HG03342 (cell line): ENCODE data around the gene RIMKLB.
A peak's percentile ranks its signal among the peaks of the same experiment; 100 is the strongest.
"Not testable (repeated sequence)": the region's sequence is repeated elsewhere in the genome, so short reads cannot be mapped to it uniquely, and the experiment has no call there.

Experiments
- ATAC-seq: cut with Tn5 transposase; IDR thresholded peaks from one replicate; pipeline ENCODE4 v1.9.1; 2021; ENCODE audit warnings: mild to moderate bottlenecking, moderate library complexity; ENCODE audit not compliant: unreplicated experiment

RIMKLB gene

DNA sequence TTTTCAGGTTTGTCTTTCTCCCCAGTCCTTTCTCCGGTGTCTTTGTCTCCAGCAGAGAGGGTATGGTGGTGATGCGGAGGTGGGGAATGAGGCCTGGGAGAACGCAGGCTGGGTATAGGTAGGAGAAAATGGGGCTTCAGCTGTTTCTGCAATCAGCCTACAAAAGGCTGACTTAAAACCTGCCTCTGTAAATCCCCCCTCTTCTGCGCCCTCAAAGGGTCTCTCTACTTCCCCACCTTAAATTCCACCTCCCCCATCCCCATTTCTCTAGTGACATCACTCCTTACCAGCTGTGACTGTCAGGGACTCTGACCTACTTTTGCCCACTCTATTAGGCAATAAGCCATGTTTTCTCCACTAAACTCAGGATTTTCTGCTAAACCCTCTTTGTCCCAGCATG lies 8.1 kb upstream of the RIMKLB start:
- ATAC-seq: no peak

DNA sequence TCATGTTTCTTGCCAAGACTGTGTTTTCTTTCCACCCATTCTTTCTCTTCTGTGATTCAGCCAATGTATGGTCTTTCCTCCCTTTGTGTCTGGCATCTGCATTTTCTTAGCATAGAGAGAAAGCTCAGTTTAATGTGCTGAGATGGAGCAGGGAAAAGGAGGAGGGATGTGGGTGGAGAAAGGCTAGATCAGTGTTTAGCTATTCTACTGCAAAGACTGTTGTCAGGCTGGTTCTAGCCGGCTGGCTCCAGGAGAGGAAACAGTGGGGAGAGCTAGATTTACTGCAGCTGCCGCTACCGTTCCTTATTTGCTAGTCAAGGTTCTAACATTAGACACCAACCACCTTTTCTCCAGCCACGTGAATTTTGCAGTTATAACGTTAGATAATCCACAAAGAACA lies 5.2 kb upstream of the RIMKLB start:
- ATAC-seq: no peak

DNA sequence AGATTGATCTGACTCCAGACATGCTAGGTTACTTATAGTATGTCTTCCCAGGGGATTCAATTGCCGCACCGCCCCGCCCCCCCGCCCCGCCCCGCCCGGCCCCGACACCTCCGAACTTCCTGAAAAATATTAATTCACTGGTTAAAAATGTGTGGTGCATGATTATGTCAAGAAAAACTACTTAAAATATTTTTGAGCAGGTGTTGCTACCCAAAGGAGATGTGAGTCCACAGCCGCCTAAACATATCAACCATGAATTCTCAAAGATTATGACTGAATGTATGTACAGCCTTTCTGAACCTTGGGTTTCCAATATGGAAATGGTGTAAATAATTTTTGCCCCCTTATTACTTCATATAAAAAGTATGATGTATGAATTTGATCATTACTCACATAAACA lies 2.7 kb upstream of the RIMKLB start:
- no peak for ATAC-seq

DNA sequence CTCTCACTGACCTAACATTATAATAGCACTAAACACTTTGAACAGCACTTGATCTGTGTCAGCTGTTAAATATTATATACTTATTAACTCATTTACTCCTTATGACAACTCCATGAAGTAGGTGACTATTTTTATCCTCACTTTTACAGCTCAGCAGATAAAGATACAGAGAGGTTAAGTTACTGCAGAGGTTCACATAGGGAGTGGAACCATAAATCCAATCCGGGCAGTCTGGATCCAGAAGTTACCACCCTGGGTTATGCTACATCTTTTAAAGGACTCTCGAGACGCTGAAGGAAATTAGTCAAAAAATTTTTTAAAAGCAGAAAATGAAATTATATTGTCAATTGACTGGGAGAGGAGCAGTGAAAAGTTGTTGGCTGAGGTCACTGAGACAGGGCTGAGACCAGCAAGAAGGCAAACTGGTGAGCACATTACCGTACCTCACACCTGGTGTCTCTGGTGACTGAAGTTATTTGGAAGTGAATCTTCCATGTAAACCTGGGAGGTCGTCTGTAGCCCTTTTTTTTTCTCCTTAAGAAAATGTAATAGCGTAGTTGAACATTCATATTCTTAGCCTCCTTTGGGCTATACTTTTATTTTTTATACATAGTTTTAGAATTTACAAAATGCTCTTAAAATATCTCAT lies 1.2 kb upstream of the RIMKLB start:
- ATAC-seq: no peak

DNA sequence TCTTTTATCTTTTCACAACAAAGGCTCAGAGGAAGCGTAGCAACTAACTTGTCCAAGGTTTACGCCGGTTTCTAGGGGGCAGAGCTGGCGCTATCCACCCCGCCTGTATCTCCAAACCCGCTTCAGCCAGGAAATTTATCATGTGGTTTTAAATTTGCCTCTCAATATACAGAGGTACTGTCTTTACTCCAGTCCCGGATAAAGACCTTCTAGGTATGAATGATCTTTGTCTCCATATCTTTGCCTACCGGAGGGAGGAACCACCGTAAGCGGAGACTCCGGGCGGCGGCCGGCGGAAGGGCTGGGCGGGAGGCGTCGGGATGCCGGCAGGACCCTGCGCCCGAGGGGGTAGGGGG lies 693 bp upstream of the RIMKLB start:
- ATAC-seq: peak; percentile 15

DNA sequence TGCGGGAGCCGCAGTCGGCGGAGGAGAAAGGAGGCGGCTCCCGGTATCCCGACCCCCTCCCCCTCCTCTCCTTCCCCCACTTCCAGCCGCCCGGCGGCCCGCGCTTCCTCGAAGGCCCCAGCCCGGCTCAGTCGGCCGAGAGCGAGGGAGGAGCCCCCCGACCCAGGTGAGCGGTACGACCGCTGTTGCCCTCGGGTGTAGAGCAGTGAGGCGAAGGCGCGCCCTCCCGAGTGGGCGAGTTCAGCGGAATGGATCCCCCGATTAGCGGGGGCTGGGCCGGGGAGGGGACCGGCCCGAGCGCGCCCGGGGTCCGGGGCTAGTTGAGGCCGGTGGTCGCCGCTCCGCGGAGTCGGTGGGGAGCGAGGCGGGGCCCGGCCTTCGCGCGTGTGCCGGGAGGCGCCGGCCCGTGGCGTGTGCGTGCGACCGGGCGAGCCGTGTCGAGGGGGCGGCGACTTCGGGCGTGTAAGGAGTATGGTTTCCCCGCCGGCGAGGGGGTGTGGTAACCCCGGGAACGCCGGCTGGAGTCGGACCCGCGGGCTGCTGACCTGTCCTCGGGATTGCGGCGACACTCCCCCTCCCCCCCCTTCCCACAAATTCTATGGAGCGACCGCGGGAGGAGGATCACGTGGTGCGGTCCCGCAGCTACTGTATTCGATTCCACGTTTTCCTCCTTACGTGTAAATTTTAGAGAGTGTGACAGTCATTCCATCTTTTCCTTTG lies 501 bp downstream of the RIMKLB start:
- ATAC-seq: peak; percentile 29

DNA sequence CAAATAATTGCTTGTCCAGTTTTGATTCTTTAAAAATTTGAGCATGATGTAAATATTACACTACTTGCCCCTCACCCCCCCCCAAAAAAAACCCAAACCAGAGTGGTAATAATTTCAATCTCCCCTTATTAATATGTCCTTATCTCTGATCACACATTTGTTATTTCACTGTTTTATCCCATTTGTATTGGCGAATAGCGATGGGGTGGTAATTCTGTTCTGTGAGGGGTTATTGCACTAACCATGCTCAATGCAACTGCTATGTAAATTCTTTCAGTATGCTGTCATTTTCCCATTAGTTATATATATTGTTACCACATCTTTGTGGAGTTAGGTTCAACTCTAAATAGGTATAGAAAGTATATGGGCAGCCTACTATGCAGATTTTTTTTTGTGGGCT lies 1.1 kb downstream of the RIMKLB start:
- ATAC-seq: no peak

DNA sequence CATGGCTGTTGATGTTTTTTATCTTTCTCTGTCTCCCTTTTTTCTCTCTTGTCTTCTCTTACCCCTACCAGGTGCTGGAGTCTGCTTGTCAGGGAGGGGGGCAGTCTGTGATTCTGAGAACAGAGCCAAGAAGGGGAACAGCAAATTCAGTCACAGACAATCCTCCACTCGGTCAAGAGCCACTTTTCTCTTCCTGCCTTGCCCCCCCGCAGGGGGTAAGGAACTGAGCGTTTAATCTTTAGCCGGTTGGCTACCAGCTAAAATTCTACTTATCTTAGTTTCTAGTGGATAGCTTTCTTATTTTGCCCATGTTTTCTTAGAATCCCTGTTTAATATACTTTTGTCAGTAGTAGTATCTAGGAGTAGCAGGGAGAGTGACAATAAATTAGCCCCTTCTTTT lies 1.9 kb downstream of the RIMKLB start:
- ATAC-seq: no peak

DNA sequence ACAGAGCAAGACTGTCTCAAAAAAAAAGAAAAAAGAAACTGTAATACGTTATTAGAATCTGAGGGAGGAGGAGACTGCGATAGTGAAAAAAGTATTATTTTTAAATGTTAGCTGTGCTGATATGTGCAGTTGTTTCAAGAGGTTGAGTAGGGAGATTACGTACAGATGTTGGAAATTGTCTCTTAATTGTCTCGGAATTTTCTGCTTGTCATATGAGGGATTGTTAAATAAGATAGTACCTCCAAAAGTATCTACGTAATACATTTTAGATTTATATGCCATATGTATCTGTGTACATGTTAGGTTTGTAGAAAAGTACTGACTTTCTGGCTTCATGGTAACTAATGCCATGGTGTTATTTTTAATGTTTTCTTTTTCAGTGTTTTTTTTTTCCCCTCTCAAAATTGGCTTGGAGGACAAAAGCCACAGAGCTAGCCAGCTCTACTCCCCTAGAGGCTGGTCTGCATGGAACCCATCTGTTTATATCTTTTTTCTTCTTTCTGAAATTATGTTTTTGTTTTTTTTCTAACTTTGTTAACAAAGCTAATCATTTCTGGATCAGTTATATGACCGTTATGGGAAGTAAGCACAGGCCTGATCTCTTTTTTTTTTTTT lies 3.4 kb downstream of the RIMKLB start:
- no peak for ATAC-seq

DNA sequence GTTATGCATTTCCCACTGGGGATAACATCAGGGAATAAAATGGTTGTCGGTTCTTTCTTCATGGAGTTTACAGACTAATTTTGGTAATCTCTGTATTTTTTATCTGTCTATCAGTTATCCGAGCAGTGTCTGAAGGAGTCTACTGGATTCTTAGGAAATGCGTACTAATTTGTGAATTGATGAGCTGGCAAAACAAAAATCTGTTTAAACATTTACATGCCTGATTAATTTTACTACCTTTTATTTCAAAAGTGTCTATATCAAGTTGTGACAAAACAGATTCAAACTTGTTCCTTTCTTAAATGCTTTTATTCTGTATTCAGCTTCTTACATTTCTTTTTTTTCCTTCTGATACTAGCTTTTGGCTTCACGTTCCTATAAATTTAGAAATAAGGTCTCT lies 4.4 kb downstream of the RIMKLB start:
- no peak for ATAC-seq

DNA sequence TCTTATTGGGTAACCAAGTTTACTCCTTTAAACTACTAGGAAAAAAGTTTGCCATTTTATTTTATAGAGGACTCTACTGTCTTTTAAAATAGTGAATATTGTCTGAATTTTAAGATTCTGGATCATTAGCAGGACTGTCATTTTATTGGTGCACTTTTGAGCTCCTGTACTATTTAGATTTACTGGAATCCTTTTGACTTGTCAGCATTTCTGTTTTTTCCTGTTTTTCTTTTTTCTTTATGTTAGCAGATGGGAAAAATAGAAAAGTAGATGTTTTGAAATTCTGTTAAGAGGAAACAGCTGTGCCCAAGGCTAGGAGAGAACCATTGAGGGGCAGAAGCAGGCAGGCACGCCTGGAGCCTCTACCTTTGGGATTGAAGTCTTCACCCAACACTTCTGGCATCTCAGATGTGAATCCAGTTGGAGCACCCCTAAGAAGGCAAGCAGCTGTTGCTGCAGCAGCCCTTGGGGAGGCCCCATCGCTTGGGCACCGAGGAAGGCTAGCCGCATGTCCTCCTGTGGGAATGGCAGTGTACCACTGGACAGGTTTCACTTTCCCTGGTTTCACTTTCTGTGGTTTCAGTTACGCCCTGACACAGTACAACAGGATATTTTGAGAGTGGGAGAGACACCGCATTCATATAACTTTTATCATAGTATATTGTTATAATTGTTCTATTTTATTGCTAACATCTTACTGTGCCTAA lies 11.5 kb downstream of the RIMKLB start:
- ATAC-seq: no peak

DNA sequence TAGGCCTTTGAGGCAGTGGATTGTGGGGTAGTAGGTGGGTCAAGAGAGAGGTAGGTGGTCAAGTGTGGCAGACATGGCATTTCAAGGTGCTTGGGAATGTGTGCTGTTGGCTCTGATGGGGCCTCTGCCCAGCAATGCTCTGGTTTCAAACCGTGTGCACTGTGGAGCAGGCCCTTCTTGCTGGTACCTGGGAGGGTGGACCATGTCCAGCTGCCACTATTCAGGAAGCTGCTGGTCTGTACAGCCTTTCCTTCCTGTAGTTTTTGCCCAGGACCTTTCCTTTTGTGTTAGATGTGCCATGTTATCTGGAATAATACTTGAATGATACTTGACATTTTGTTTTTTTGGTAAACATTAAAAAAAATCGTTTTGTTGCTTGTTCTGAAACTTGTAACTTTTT lies 14.8 kb downstream of the RIMKLB start:
- ATAC-seq: no peak

DNA sequence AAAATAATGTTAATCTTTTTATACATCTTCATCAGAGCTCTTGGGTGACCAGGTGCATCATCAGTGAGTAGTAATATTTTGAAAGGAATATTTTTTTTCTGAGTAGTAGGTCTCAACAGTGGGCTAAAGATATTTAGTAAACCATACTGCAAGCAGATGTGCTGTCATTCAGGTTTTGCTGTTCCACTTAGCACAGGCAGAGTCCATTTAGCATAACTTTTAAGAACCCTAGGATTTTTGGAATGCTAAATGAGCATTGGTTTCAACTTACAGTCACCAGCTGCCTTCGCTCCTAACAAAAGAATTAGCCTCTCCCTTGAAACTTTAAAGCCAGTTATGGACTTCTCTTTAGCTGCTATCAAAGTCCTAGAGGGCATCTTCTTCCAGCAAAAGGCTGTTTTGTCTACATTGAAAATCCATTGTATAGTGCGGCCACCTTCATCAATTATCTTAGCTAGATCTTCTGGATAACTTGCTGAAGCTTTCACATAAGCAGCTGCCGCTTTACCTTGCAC lies 24.6 kb downstream of the RIMKLB start:
- no peak for ATAC-seq

DNA sequence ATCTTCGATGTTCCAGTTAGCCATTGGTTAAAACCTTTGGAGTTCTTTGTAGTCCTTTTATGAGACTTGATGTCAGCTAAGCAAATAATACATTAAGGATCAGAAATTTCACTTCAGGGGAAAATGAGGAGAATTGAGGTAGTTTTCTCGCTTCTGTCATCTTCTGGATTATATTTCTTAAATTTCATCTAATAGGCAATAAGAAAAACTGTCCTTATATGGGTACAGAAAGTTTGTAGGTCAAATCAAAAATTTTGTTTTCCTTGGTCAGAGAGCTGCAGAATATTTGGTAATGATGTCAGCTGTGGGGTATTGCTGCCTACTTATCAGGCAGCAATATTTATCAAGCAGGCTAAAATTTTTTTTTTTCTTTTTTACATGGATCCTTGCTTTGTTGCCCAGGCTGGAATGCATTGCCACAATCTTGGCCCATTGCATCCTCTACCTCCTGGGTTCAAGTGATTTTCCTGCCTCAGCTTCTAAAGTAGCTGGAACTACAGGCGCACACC lies 37.1 kb downstream of the RIMKLB start:
- ATAC-seq: no peak

DNA sequence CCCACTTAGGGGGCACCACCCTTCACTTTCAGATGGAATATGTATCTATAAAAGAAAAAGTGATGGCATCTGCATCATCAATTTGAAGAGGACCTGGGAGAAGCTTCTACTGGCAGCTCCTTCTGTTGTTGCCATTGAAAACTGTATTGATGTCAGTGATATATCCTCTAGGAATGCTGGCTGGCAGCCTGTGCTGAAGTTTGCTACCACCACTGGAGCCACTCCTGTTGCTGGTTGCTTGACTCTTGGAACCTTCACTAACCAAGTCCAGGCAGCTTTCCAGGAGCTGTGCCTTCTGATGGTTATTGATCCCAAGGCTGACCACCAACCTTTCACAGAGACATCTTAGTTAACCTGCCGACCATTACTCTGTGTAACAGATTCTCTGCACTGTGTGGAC lies 44.7 kb downstream of the RIMKLB start:
- no peak for ATAC-seq

DNA sequence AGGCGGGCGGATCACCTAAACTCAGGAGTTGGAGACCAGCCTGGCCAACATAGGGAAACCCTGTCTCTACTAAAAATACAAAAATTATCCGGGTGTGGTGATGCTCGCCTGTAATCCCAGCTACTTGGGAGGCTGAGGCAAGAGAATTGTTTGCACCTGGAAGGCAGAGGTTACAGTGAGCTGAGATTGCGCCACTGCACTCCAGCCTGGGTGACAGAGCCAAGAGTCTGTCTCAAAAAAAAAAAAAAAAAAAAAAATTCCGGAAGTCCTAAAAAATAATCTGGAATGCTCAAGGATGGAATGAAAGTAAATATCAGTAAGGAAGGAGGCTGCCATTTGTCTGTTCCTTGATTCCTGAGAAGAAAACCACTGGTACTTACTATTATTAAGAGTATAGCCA lies 45.3 kb downstream of the RIMKLB start:
- not testable (repeated sequence) for ATAC-seq

DNA sequence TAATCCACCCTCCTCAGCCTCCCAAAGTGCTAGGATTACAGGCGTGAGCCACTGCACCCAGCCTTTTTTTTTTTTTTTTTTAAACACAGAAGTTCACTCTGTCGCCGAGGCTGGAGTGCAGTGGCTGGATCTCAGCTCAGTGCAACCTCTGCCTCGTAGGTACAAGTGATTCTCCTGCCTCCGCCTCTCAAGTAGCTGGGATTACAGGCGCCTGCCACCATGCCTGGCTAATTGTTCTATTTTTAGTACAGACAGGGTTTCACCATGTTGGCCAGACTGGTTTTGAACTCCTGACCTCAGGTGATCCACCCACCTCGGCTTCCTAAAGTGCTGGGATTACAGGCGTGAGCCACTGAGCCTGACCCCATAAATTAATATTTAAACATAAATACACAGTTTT lies 47.8 kb downstream of the RIMKLB start:
- ATAC-seq: not testable (repeated sequence)

DNA sequence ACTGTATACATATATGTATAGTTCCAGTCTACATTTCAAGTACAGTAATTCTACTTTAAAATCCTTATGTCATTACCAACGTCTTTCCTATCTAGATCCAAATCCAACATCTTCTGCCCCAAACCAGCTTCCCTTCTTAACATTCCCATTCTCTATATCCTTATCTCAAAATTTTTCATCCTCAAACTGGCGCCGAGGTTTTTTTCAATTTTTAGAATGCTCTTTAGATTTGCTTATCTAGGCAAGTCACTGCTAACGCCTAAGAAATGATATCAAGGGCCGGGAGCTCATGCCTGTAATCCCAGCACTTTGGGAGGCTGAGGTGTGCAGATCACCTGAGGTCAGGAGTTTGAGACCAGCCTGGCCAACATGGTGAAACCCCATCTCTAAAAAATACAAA lies 48.3 kb downstream of the RIMKLB start:
- ATAC-seq: no peak

DNA sequence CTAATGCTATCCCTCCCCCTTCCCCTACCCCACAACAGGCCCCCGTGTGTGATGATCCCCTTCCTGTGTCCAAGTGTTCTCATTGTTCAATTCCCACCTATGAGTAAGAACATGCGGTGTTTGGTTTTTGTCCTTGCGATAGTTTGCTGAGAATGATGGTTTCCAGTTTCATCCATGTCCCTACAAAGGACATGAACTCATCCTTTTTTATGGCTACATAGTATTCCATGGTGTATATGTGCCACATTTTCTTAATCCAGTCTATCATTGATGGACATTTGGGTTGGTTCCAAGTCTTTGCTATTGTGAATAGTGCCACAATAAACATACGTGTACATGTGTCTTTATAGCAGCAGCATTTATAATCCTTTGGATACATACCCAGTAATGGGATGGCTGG lies 62.3 kb downstream of the RIMKLB start:
- ATAC-seq: not testable (repeated sequence)

DNA sequence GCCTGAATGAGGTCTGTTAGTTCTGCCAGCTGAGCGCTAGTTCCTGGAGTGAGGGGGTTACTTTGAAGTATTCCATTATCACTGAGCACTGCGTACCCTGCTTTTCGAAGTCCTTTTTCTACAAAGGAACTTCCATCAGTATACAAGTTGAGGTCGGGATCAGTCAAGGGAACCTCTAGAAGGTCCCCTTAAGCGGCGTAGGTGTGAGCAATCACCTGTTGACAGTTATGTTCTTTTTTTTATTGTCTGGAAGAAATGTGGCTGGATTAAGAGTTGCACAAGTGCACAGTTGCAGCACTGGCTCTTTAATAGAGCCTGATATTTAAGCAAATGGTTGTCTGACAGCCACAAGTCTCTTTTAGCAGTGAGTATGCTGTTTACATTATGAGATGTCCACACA lies 64.9 kb downstream of the RIMKLB start:
- not testable (repeated sequence) for ATAC-seq

DNA sequence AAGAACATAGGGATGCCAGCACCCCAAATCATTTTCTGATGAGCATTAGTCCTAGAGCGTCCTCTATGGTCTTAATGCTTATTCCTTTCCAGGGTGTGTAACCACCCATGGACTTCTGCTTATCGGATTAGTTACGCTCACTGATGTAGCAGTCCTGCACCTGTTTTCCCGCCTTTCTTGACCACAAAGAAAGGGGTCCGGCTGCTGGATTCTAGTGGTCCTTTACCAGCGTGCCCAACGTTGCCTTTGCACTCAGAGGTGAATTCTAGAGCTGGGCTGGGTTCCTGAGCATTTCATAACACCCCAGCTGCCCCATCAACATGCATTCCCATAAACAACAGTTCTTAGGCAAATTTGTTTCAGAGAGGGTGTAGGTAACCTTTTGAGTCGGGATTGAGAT lies 68.3 kb downstream of the RIMKLB start:
- not testable (repeated sequence) for ATAC-seq
